IgD-negative memory B cell (primary cell): ENCODE results near the gene ZCWPW1. TPM values are rescaled to one million over a fixed set of nuclear protein-coding genes. Genes with fewer than 3 reads are reported as not detected.
A peak's percentile ranks its signal among the peaks of the same experiment; 100 is the strongest.
"Not testable (repeated sequence)": the region's sequence is repeated elsewhere in the genome, so short reads cannot be mapped to it uniquely, and the experiment has no call there.

Experiments
- H3K27ac Mint-ChIP-seq, 3 donors: one replicate each; pipeline ENCODE4 v1.8.0; 2020 to 2022; ENCODE audit warnings: mild to moderate bottlenecking in 3 of 3, mixed read lengths in 3 of 3, moderate library complexity in 1 of 3
- H3K27me3 Mint-ChIP-seq: one replicate; pipeline ENCODE4 v1.8.0; 2021; ENCODE audit warnings: mixed read lengths
- H3K36me3 Mint-ChIP-seq: one replicate; pipeline ENCODE4 v1.8.0; 2020; ENCODE audit warnings: mild to moderate bottlenecking, mixed read lengths
- H3K4me1 Mint-ChIP-seq, 3 donors: one replicate each; pipeline ENCODE4 v1.8.0; 2020 to 2022; ENCODE audit warnings: mixed read lengths in 3 of 3, mild to moderate bottlenecking in 1 of 3
- H3K4me3 Mint-ChIP-seq, 4 donors: one replicate each; pipeline ENCODE4 v1.8.0; 2020 to 2022; ENCODE audit warnings: mild to moderate bottlenecking in 4 of 4, mixed read lengths in 4 of 4, moderate library complexity in 3 of 4
- H3K9me3 Mint-ChIP-seq, 3 donors: one replicate each; pipeline ENCODE4 v1.8.0; 2020 to 2021; ENCODE audit warnings: mixed read lengths in 3 of 3, mild to moderate bottlenecking in 1 of 3
- polyA plus RNA-seq: library from polyadenylated mRNA; unstranded; fragments of 300-500 nt; fragmentation: Illumina TruSeq; gene quantifications from one replicate; pipeline ENCODE4 v1.2.3, GENCODE V29; 2021

Gene ZCWPW1
- polyA plus RNA-seq, 1 donor from 2014 or later = 12.1 TPM

- H3K36me3 Mint-ChIP-seq = no peaks in the 10 kb centered on the region
- H3K9me3 Mint-ChIP-seq = no peaks in the 10 kb centered on the region
- H3K4me1 Mint-ChIP-seq = peaks cover 0 to 9% (median 6%) of the 10 kb centered on the region in 3 donors
- no peaks in the 10 kb centered on the region for H3K27me3 Mint-ChIP-seq
- no peak overlapping the region for H3K27ac Mint-ChIP-seq
- peak overlapping the region in 1 of 4 donors; percentile 44 for H3K4me3 Mint-ChIP-seq
Measured at GRCh38 chr7:100441641-100442535, 13.4 kb upstream of the ZCWPW1 start.

- Mint-ChIP-seq H3K4me3 (peak overlapping the region in 1 of 4 donors; percentile 26), H3K4me1 (peaks cover 11 to 12% (median 11%) of the 10 kb centered on the region in 3 donors)
- not testable (repeated sequence) for H3K27me3 Mint-ChIP-seq, H3K9me3 Mint-ChIP-seq, H3K27ac Mint-ChIP-seq, H3K36me3 Mint-ChIP-seq
Measured at GRCh38 chr7:100439244-100439643, 10.7 kb upstream of the ZCWPW1 start.

GRCh38 chr7:100438731-100439130 lies 10.2 kb upstream of the ZCWPW1 start:
- not testable (repeated sequence) for H3K9me3 Mint-ChIP-seq, H3K36me3 Mint-ChIP-seq, H3K27ac Mint-ChIP-seq, H3K27me3 Mint-ChIP-seq
- Mint-ChIP-seq H3K4me3 (peak overlapping the region in 1 of 4 donors; percentile 26), H3K4me1 (peaks cover 11 to 17% (median 16%) of the 10 kb centered on the region in 3 donors)

GRCh38 chr7:100438172-100438571 lies 9.7 kb upstream of the ZCWPW1 start:
- Mint-ChIP-seq H3K36me3 (peaks cover 3% of the 10 kb centered on the region), H3K9me3 (no peaks in the 10 kb centered on the region), H3K4me1 (peaks cover 11 to 19% (median 18%) of the 10 kb centered on the region in 3 donors), H3K27me3 (no peaks in the 10 kb centered on the region), H3K27ac (peak overlapping the region in 2 of 3 donors; percentile 19 to 99), H3K4me3 (peak overlapping the region in 2 of 4 donors; percentile 22 to 54)

GRCh38 chr7:100437150-100438100 lies 8.9 kb upstream of the ZCWPW1 start:
- H3K9me3 Mint-ChIP-seq = no peaks in the 10 kb centered on the region
- H3K4me3 Mint-ChIP-seq = peak overlapping the region; percentile 8 to 99 (median 73)
- H3K27ac Mint-ChIP-seq = peak overlapping the region in 2 of 3 donors; percentile 19 to 99
- no peaks in the 10 kb centered on the region for H3K27me3 Mint-ChIP-seq
- peaks cover 11 to 21% (median 21%) of the 10 kb centered on the region in 3 donors for H3K4me1 Mint-ChIP-seq
- peaks cover 3% of the 10 kb centered on the region for H3K36me3 Mint-ChIP-seq

GRCh38 chr7:100435401-100436304 lies 7.2 kb upstream of the ZCWPW1 start:
- no peaks in the 10 kb centered on the region for H3K27me3 Mint-ChIP-seq
- H3K4me3 Mint-ChIP-seq = peak overlapping the region; percentile 85 to 99 (median 96)
- no peaks in the 10 kb centered on the region for H3K9me3 Mint-ChIP-seq
- H3K4me1 Mint-ChIP-seq = peaks cover 11 to 32% (median 27%) of the 10 kb centered on the region in 3 donors
- peaks cover 3% of the 10 kb centered on the region for H3K36me3 Mint-ChIP-seq
- peak overlapping the region; percentile 91 to 99 (median 95) for H3K27ac Mint-ChIP-seq

DNA sequence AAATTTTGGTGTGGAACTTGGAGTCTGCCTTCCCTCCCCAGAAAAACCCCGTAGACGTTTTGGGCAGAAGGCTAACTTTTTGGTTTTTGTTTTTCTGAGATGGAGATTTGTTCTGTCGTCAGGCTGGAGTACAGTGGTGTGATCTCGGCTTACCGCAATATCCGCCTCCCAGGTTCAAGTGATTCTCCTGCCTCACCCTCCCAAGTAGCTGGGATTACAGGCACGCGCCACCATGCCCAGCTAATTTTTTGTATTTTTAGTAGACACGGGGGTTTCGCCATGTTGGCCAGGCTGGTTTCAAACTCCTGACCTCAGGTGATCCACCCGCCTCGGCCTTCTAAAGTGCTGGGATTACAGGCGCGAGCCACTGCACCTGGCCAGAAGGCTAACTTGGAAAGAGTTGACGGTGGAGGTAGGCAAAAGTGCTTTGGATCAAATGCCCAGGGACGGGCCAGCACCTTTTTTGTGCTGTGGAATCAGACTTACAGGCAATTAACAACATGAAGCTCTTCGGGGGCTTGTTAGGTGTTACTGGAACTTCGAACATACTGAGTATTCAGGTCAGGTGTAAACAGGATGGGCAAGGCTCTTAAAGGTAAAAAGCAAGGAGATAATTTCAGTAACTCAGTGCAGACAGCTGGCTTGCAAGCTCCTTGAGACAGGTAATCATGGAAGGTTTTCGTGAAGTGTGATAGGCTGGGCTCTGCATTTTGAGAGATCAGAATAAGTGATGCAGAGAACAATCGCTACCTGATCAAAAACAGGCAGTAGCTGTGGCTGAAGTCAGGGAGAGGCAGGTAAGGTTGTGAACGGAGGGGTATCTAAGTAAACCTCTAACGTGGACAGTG lies 6.0 kb upstream of the ZCWPW1 start:
- peaks cover 14 to 35% (median 30%) of the 10 kb centered on the region in 3 donors for H3K4me1 Mint-ChIP-seq
- H3K9me3 Mint-ChIP-seq = no peaks in the 10 kb centered on the region
- H3K36me3 Mint-ChIP-seq = peaks cover 3% of the 10 kb centered on the region
- peak overlapping the region; percentile 90 to 99 (median 91) for H3K27ac Mint-ChIP-seq
- H3K4me3 Mint-ChIP-seq = peak overlapping the region; percentile 84 to 95 (median 88)
- H3K27me3 Mint-ChIP-seq = no peaks in the 10 kb centered on the region

DNA sequence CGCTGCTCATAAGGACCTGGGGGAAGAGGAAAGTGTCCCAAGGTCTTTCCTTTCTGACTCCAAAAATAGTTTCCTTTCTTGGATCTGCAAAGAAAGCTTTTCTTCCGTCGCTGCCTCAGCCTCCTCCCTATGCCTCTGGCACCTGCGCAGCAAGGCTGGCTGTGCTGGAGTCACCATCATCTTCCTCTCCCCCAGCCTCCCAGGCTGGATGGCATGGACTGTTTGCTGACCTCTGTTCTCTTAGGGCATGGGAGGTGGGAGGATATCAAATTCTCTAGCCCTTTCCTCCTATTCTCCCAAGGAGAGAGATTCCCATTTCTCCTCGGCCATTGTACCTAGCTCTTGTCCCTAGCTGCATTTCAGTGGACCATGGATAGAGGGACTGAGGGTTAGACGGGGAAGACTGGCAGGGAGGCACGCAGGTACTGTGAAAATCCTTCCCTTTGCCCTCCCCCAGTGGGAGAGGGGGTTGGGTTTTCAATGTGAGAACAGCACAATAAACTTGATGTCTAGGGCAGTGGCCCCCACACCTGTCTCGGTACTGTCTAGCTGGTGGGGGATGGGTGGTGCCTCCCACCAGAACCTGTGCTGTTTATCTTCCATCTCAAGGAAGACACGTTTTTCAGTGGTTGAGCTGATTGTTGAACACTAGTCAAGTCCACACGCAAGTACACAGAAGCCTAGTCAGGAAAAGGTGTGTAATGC lies 5.2 kb upstream of the ZCWPW1 start:
- Mint-ChIP-seq H3K27ac (peak overlapping the region; percentile 81 to 99 (median 90)), H3K27me3 (peaks cover 3% of the 10 kb centered on the region), H3K36me3 (peaks cover 3% of the 10 kb centered on the region), H3K4me1 (peaks cover 18 to 35% (median 30%) of the 10 kb centered on the region in 3 donors), H3K4me3 (peak overlapping the region; percentile 72 to 95 (median 84)), H3K9me3 (no peaks in the 10 kb centered on the region)

DNA sequence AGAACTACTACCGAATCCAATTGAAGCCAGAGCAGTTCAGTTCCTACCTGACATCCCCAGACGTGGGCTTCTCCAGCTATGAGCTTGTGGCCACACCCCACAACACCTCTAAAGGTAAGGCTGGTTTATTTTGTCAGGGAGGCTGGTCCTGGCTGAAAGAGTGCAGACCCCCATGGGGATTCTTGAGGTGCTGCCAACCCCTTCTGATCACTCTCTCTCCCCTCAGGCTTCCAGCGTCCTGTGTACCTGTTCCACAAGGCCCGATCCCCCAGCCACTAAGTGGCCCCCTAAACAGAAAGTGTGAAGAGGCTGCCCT lies 4.7 kb upstream of the ZCWPW1 start:
- Mint-ChIP-seq H3K27ac (peak overlapping the region; percentile 81 to 99 (median 90)), H3K36me3 (peaks cover 3% of the 10 kb centered on the region), H3K4me3 (peak overlapping the region in 2 of 4 donors; percentile 33 to 85), H3K9me3 (no peaks in the 10 kb centered on the region), H3K4me1 (peaks cover 18 to 35% (median 30%) of the 10 kb centered on the region in 3 donors), H3K27me3 (peaks cover 4% of the 10 kb centered on the region)

DNA sequence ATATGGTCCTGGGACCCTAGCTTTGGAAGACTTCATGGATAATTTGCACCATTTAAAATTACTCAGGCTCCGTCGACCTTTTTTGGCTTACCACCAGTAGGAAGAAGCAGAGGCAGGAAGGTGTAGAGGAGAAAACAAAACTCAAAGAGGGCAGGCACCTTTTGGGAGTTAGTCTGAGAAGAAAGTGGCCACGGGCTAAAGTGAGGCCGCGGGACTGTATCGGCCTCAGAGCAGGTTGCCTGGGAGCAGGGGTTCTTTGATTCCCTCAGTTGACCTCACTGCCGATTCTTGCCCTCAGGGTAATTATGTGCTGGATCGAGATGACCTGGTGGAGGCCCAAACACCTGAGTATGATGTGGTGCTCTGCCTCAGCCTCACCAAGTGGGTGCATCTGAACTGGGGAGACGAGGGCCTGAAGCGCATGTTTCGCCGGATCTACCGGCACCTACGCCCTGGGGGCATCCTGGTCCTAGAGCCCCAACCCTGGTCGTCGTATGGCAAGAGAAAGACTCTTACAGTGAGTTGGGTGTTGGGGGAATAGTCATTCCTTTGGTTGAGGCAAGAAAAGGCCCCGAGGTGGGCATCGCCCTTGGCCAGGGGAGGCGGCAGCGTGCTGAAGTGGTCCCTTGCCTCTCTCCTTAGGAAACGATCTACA lies 4.2 kb upstream of the ZCWPW1 start:
- H3K36me3 Mint-ChIP-seq = peaks cover 3% of the 10 kb centered on the region
- peaks cover 18 to 35% (median 32%) of the 10 kb centered on the region in 3 donors for H3K4me1 Mint-ChIP-seq
- H3K4me3 Mint-ChIP-seq = peak overlapping the region; percentile 32 to 85 (median 56)
- H3K27me3 Mint-ChIP-seq = peaks cover 6% of the 10 kb centered on the region
- no peaks in the 10 kb centered on the region for H3K9me3 Mint-ChIP-seq
- peak overlapping the region in 2 of 3 donors; percentile 87 to 99 for H3K27ac Mint-ChIP-seq

DNA sequence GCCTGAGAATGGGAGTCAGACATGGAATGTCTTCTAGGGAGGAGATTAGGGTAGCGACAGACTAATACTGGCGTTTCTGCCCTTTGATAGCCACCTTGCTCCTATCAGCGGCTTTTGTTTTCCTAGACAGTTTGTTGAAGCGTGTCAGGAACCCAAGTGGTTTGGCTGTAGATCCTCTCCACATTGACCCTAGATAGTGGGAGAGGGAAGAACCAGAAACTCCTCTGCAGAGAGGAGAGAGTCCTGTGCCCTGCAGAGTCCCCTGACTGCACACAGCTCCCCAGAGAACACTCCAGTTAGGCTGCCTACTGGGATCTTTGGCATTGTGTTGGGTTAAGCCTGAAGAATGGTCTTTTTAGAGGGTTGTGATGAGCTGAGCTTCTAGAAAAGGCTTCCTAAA lies 3.5 kb upstream of the ZCWPW1 start:
- H3K27ac Mint-ChIP-seq = peak overlapping the region; percentile 59 to 99 (median 87)
- H3K9me3 Mint-ChIP-seq = no peaks in the 10 kb centered on the region
- H3K27me3 Mint-ChIP-seq = peaks cover 6% of the 10 kb centered on the region
- peaks cover 3% of the 10 kb centered on the region for H3K36me3 Mint-ChIP-seq
- peak overlapping the region; percentile 27 to 85 (median 38) for H3K4me3 Mint-ChIP-seq
- peaks cover 18 to 35% (median 32%) of the 10 kb centered on the region in 3 donors for H3K4me1 Mint-ChIP-seq

GRCh38 chr7:100431286-100431735 lies 2.8 kb upstream of the ZCWPW1 start:
- Mint-ChIP-seq H3K27me3 (peaks cover 6% of the 10 kb centered on the region), H3K9me3 (no peaks in the 10 kb centered on the region), H3K4me3 (peak overlapping the region in 3 of 4 donors; percentile 32 to 93 (median 85)), H3K4me1 (peaks cover 18 to 35% (median 30%) of the 10 kb centered on the region in 3 donors), H3K27ac (peak overlapping the region; percentile 59 to 99 (median 87)), H3K36me3 (peaks cover 3% of the 10 kb centered on the region)
